T-cell (primary cell): Measurements from ENCODE around the gene RPS14. TPM values are rescaled to one million over a fixed set of nuclear protein-coding genes. Genes with fewer than 3 reads are reported as not detected.
"Not testable (repeated sequence)": the region's sequence is repeated elsewhere in the genome, so short reads cannot be mapped to it uniquely, and the experiment has no call there.

Experiments
- ATAC-seq, 4 experiments: fragments of 200-7000 bp in 3 of 4; fragments of 150-1000 bp in 1 of 4; cut with Tn5 transposase; replicated peaks in 1 of 4; 1 replicate in 3 of 4; 2 replicates in 1 of 4; pipeline ENCODE4 v1.10.0; 2021; ENCODE audit warnings: moderate library complexity in 3 of 4, mild to moderate bottlenecking in 2 of 4, moderate number of reproducible peaks in 1 of 4
- CTCF ChIA-PET, 2 donors: fragments of 300-600 bp; sonication (Branson Sonifier 250); formaldehyde crosslinking; loops; one replicate each; lab custom pipeline; 2022; ENCODE audit warnings: antibody characterized with exemption in 2 of 2; lab: Charles Lee
- POLR2A ChIA-PET, 2 donors: fragments of 300-600 bp; sonication (Branson Sonifier 250); formaldehyde crosslinking; loops; one replicate each; lab custom pipeline; 2022; ENCODE audit warnings: antibody characterized with exemption in 2 of 2; lab: Charles Lee
- DNase-seq, 35 experiments: peaks; one replicate each; pipeline versions ENCODE4 v3.0.0 to v3.0.0-alpha.2; 2013 to 2023
- H3K27ac ChIP-seq: one replicate; pipeline ENCODE4 v1.5.1; 2013; ENCODE audit warnings: low read length
- H3K27me3 ChIP-seq, 2 experiments: replicated peaks in 1 of 2; 1 replicate in 1 of 2; 2 replicates in 1 of 2; pipeline versions ENCODE4 v1.6.1 to v1.7.0; 2013; ENCODE audit warnings: low read length in 1 of 2, mixed read lengths in 1 of 2; ENCODE audit not compliant: control insufficient read depth in 2 of 2, insufficient read depth in 2 of 2; ENCODE audit errors: extremely low read depth in 1 of 2
- H3K36me3 ChIP-seq, 2 donors: 1 replicate in 1 of 2; 2 replicates in 1 of 2; pipeline versions ENCODE4 v1.6.1 to v1.7.0; 2013; ENCODE audit warnings: low read length in 1 of 2; ENCODE audit not compliant: control insufficient read depth in 2 of 2, insufficient read depth in 1 of 2; ENCODE audit errors: extremely low read depth in 1 of 2
- H3K4me1 ChIP-seq, 2 experiments: 1 replicate in 1 of 2; 2 replicates in 1 of 2; pipeline versions ENCODE4 v1.6.1 to v1.7.0; 2013; ENCODE audit warnings: low read length in 2 of 2, mixed read lengths in 1 of 2; ENCODE audit not compliant: insufficient read depth in 2 of 2, control insufficient read depth in 1 of 2; ENCODE audit errors: extremely low read depth in 1 of 2
- H3K4me3 ChIP-seq, 2 donors: 1 replicate in 1 of 2; 2 replicates in 1 of 2; pipeline versions ENCODE4 v1.5.1 to v1.7.0; 2013; ENCODE audit warnings: mild to moderate bottlenecking in 2 of 2, low read length in 1 of 2, moderate library complexity in 1 of 2; ENCODE audit not compliant: control insufficient read depth in 1 of 2; ENCODE audit errors: extremely low read depth in 1 of 2
- H3K9me3 ChIP-seq: 2 replicates; pipeline ENCODE4 v1.7.0; 2013
- H3K27ac Mint-ChIP-seq, 2 donors: one replicate each; pipeline ENCODE4 v1.8.0; 2020 to 2021; ENCODE audit warnings: mild to moderate bottlenecking in 2 of 2, mixed read lengths in 2 of 2
- H3K27me3 Mint-ChIP-seq, 2 donors: one replicate each; pipeline ENCODE4 v1.8.0; 2021 to 2022; ENCODE audit warnings: mixed read lengths in 2 of 2
- H3K36me3 Mint-ChIP-seq: one replicate; pipeline ENCODE4 v1.8.0; 2021; ENCODE audit warnings: mixed read lengths
- H3K4me1 Mint-ChIP-seq, 3 donors: one replicate each; pipeline ENCODE4 v1.8.0; 2020 to 2022; ENCODE audit warnings: mixed read lengths in 3 of 3, mild to moderate bottlenecking in 1 of 3
- H3K4me3 Mint-ChIP-seq, 3 donors: one replicate each; pipeline ENCODE4 v1.8.0; 2020 to 2022; ENCODE audit warnings: mild to moderate bottlenecking in 3 of 3, mixed read lengths in 3 of 3, moderate library complexity in 3 of 3
- H3K9me3 Mint-ChIP-seq, 3 donors: one replicate each; pipeline ENCODE4 v1.8.0; 2020 to 2022; ENCODE audit warnings: mixed read lengths in 3 of 3
- WGBS: methylation state at CpG from one replicate; pipeline ENCODE4 v1.1.5; 2013; ENCODE audit warnings: missing lambda C conversion rate; ENCODE audit not compliant: insufficient coverage; 5-methylcytosine and 5-hydroxymethylcytosine counted together
- total RNA-seq, 35 experiments: library from RNA in 6 of 35; stranded (reverse) in 6 of 35; fragments of 120-200 nt in 1 of 35; gene quantifications; one replicate each; pipeline versions ENCODE4 v1.2.1 to v1.2.4 and lab custom pipeline; 2013 to 2026

The RPS14 gene
- total RNA-seq, 5 donors from 2014 or later (not counting 1 experiment from before 2014, with no cell fraction given) = 4,124 to 5,450 (median 5,009) TPM

GRCh38 chr5:150457562-150458240, 8.2 kb upstream of the RPS14 start:
- Mint-ChIP-seq H3K27me3 (no peaks in the 10 kb centered on the region), H3K27ac (peak overlapping the region; percentile 87 to 91), H3K36me3 (no peaks in the 10 kb centered on the region), H3K9me3 (no peaks in the 10 kb centered on the region), H3K4me3 (peak overlapping the region in 2 of 3 donors; percentile 53 to 57), H3K4me1 (peaks cover 32 to 43% (median 38%) of the 10 kb centered on the region in 3 donors)
- Histone ChIP-seq H3K27me3 (no peaks in the 10 kb centered on the region), H3K4me3 (peak overlapping the region in 1 of 2 donors; percentile 5), H3K36me3 (no peaks in the 10 kb centered on the region), H3K4me1 (peaks cover 21 to 40% of the 10 kb centered on the region in 2 experiments), H3K27ac (peak overlapping the region; percentile 34), H3K9me3 (no peaks in the 10 kb centered on the region)
- ATAC-seq = no peak
- ChIA-PET CTCF (interaction anchor here (0.6 to 1.8 kb wide), 11 partner anchors 7 to 658 kb away, joined by 3 to 10 read pairs (median 4); partner anchors contain the start of genes RBM22 (in 1 of the 2) and RPS14 (in 1 of the 2)), POLR2A (interaction anchor here (0.6 to 1.1 kb wide), 3 partner anchors 368 to 460 kb away, joined by 3 to 4 read pairs (median 3); no protein-coding TSS in a partner anchor)
- WGBS = 90% methylated on average over 14 of the region's 16 CpGs
- no peak for DNase-seq

- ATAC-seq = no peak
- no peaks in the 10 kb centered on the region for H3K27me3 Mint-ChIP-seq
- 10% methylated on average over 3 of the region's 6 CpGs for WGBS
- DNase-seq = peak in 2 of 35 experiments; percentile 22 to 29
- Histone ChIP-seq H3K4me3 (no peak overlapping the region), H3K9me3 (no peaks in the 10 kb centered on the region), H3K4me1 (peaks cover 21 to 40% of the 10 kb centered on the region in 2 experiments), H3K27ac (peak overlapping the region; percentile 34), H3K27me3 (no peaks in the 10 kb centered on the region), H3K36me3 (no peaks in the 10 kb centered on the region)
- no peaks in the 10 kb centered on the region for H3K9me3 Mint-ChIP-seq
- H3K36me3 Mint-ChIP-seq = no peaks in the 10 kb centered on the region
- ChIA-PET POLR2A (interaction anchor here (0.6 to 1.1 kb wide), 3 partner anchors 368 to 460 kb away, joined by 3 to 4 read pairs (median 3); no protein-coding TSS in a partner anchor), CTCF (interaction anchor here in 1 of 2 donors (0.6 to 1.8 kb wide), 5 partner anchors 18 to 330 kb away, joined by 3 to 6 read pairs (median 4); partner anchors contain the start of gene RBM22)
- peak overlapping the region in 1 of 3 donors; percentile 57 for H3K4me3 Mint-ChIP-seq
- peak overlapping the region; percentile 87 to 91 for H3K27ac Mint-ChIP-seq
- H3K4me1 Mint-ChIP-seq = peaks cover 32 to 43% (median 38%) of the 10 kb centered on the region in 3 donors
These were observed 7.6 kb upstream of the RPS14 start for GRCh38 chr5:150457121-150457520.

GRCh38 chr5:150454492-150455229, 5.1 kb upstream of the RPS14 start:
- H3K9me3 Mint-ChIP-seq = no peaks in the 10 kb centered on the region
- ChIA-PET POLR2A (no interaction called here), CTCF (no interaction called here)
- H3K4me1 ChIP-seq = peaks cover 18 to 29% of the 10 kb centered on the region in 2 experiments
- H3K9me3 ChIP-seq = no peaks in the 10 kb centered on the region
- H3K4me3 ChIP-seq = no peak overlapping the region
- H3K4me1 Mint-ChIP-seq = peaks cover 24 to 26% (median 24%) of the 10 kb centered on the region in 3 donors
- WGBS = 57% methylated on average over 4 of the region's 9 CpGs
- no peak for DNase-seq
- no peak for ATAC-seq
- no peaks in the 10 kb centered on the region for H3K36me3 Mint-ChIP-seq
- no peaks in the 10 kb centered on the region for H3K36me3 ChIP-seq
- no peak overlapping the region for H3K4me3 Mint-ChIP-seq
- no peaks in the 10 kb centered on the region for H3K27me3 Mint-ChIP-seq
- no peak overlapping the region for H3K27ac Mint-ChIP-seq
- H3K27ac ChIP-seq = no peak overlapping the region
- H3K27me3 ChIP-seq = no peaks in the 10 kb centered on the region

GRCh38 chr5:150454027-150454426, 4.5 kb upstream of the RPS14 start:
- H3K27ac Mint-ChIP-seq, ATAC-seq, H3K4me3 Mint-ChIP-seq, H3K36me3 ChIP-seq, H3K27me3 Mint-ChIP-seq, CTCF ChIA-PET, H3K9me3 ChIP-seq, H3K9me3 Mint-ChIP-seq, POLR2A ChIA-PET, H3K27me3 ChIP-seq, DNase-seq, H3K4me3 ChIP-seq, H3K27ac ChIP-seq, H3K36me3 Mint-ChIP-seq: not testable (repeated sequence)
- peaks cover 15 to 25% of the 10 kb centered on the region in 2 experiments for H3K4me1 ChIP-seq
- H3K4me1 Mint-ChIP-seq = peaks cover 18 to 23% (median 21%) of the 10 kb centered on the region in 3 donors
- no CpG with 5 or more reads among the region's 8 CpGs for WGBS

GRCh38 chr5:150452914-150453313, 3.4 kb upstream of the RPS14 start:
- no peak overlapping the region for H3K4me3 ChIP-seq
- H3K27ac Mint-ChIP-seq = no peak overlapping the region
- no peak for DNase-seq
- H3K27ac ChIP-seq = no peak overlapping the region
- CTCF ChIA-PET = interaction anchor here (0.7 kb wide), 2 partner anchors 14 to 559 kb away, joined by 3 to 4 read pairs; no protein-coding TSS in a partner anchor
- H3K4me1 ChIP-seq = peaks cover 20 to 29% of the 10 kb centered on the region in 2 experiments
- no peak overlapping the region for H3K4me3 Mint-ChIP-seq
- WGBS = 100% methylated on average over 3 of the region's 4 CpGs
- no peaks in the 10 kb centered on the region for H3K9me3 ChIP-seq
- POLR2A ChIA-PET = no interaction called here
- H3K27me3 Mint-ChIP-seq = no peaks in the 10 kb centered on the region
- H3K9me3 Mint-ChIP-seq = no peaks in the 10 kb centered on the region
- no peaks in the 10 kb centered on the region for H3K27me3 ChIP-seq
- peaks cover 25 to 28% (median 28%) of the 10 kb centered on the region in 3 donors for H3K4me1 Mint-ChIP-seq
- H3K36me3 Mint-ChIP-seq = peaks cover 17% of the 10 kb centered on the region
- ATAC-seq = no peak
- peaks cover 0 to 5% of the 10 kb centered on the region in 2 donors for H3K36me3 ChIP-seq

- Histone ChIP-seq H3K4me1 (peaks cover 18 to 28% of the 10 kb centered on the region in 2 experiments), H3K27ac (no peak overlapping the region), H3K9me3 (no peaks in the 10 kb centered on the region), H3K36me3 (peaks cover 8 to 18% of the 10 kb centered on the region in 2 donors), H3K27me3 (no peaks in the 10 kb centered on the region), H3K4me3 (no peak overlapping the region)
- DNase-seq (no peak), ATAC-seq (no peak)
- ChIA-PET CTCF (interaction anchor here in 1 of 2 donors (0.6 to 3.4 kb wide), 2 partner anchors 39 to 79 kb away, joined by 3 to 16 read pairs; partner anchors contain the start of gene CD74), POLR2A (interaction anchor here (0.6 to 1.4 kb wide), 4 partner anchors 41 to 1107 kb away, joined by 3 to 5 read pairs (median 5); no protein-coding TSS in a partner anchor)
- Mint-ChIP-seq H3K4me1 (peaks cover 21 to 28% (median 25%) of the 10 kb centered on the region in 3 donors), H3K27ac (no peak overlapping the region), H3K36me3 (peaks cover 30% of the 10 kb centered on the region), H3K9me3 (no peaks in the 10 kb centered on the region), H3K27me3 (no peaks in the 10 kb centered on the region), H3K4me3 (no peak overlapping the region)
- no CpG with 5 or more reads among the region's 1 CpG for WGBS
These were observed 2.1 kb upstream of the RPS14 start for GRCh38 chr5:150451594-150451993.
